RPMI7951 (cell line): ENCODE measurements around the gene SYCE1. TPM values are rescaled to one million over a fixed set of nuclear protein-coding genes. Genes with fewer than 3 reads are reported as not detected.

Source experiments
- DNase-seq: peaks from one replicate; pipeline ENCODE4 v3.0.0-alpha.2; 2012; ENCODE audit warnings: low read depth
- total RNA-seq: library from RNA; depleted of rRNA; stranded (reverse); fragments of >200 nt; shearing (Covaris generic); gene quantifications from 2 replicates; pipeline ENCODE4 v1.2.3, GENCODE V29; 2014; rRNA removed

SYCE1 gene
- total RNA-seq, 1 experiment from 2014 or later, result not detected

GRCh38 chr10:133511907-133512528 is 53.4 kb downstream of the SYCE1 start:
- DNase-seq, result no peak

- no peak for DNase-seq
These were observed 54.0 kb downstream of the SYCE1 start for GRCh38 chr10:133511408-133511807.

DNA sequence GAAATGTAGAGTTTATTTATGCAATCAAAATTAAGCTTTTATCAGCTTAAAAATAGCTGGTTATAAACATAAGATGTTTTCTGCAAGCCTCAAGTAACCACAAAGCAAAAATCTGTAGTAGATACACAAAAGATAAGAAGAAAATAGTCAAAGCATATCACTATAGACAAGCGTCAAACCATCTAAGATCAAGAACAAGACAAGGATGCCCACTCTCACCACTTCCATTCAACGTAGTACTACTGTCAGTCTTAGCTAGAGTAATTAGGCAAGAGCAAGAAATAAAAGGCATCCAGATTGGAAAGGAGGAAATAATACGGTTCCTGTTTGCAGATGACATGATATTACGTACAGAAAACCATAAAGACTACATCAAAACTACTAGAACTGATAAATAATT is 55.7 kb downstream of the SYCE1 start:
- no peak for DNase-seq

Other genes starting within 250 kb of the SYCE1 start
- not detected in 2 replicates for gene CALY, start 228.7 kb downstream of the SYCE1 start, total RNA-seq
- not detected in 2 replicates for gene PRAP1, start 218.2 kb downstream of the SYCE1 start, total RNA-seq
- 2.6 and 5.5 TPM in 2 replicates for gene FUOM, start 207.6 kb downstream of the SYCE1 start, total RNA-seq
- 91.1 and 104 TPM in 2 replicates for gene ECHS1, start 192.2 kb downstream of the SYCE1 start, total RNA-seq
- 2.8 and 4.6 TPM in 2 replicates for gene PAOX, start 186.3 kb downstream of the SYCE1 start, total RNA-seq
- 12.1 and 16.5 TPM in 2 replicates for gene MTG1, start 171.4 kb downstream of the SYCE1 start, total RNA-seq
- gene SPRN, start 141.0 kb downstream of the SYCE1 start, total RNA-seq, result not detected in 2 replicates
- gene SCART1, start 111.6 kb downstream of the SYCE1 start, total RNA-seq, result 0.10 and 0.24 TPM in 2 replicates
- gene CYP2E1, start 38.2 kb downstream of the SYCE1 start, total RNA-seq, result not detected in 2 replicates
- gene FRG2B, start 61.2 kb upstream of the SYCE1 start, total RNA-seq, result 0.36 and 0.39 TPM in 2 replicates